ENCODE data around the gene TBRG4.

Gene TBRG4

DNA sequence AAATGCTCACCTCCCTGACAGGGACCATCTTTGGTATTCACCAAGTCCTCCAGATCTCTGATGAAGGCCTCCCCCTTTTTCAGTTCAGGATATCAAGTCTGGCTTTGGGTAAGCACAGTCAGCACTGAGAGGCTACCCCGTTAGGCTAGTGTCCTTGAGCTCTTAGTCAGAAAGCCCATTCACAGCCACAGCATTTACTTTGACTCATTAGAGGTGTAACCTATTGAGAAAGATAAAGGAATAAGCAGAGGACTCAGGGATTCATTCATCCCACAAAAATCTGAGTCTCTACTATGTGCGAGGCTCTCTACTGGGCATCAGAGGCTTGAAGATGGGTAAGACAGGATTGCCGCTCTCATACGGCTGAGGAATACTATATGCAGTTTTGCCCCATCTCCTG lies 32.1 kb upstream of the TBRG4 start:
- no peak for DNase-seq (ENCODE audit: low read depth)

GRCh38 chr7:45140827-45141226 lies 29.3 kb upstream of the TBRG4 start:
- DNase-seq (ENCODE audit: low read depth), result no peak

GRCh38 chr7:45138433-45139267 lies 27.2 kb upstream of the TBRG4 start:
- no peak for DNase-seq (ENCODE audit: low read depth)

DNA sequence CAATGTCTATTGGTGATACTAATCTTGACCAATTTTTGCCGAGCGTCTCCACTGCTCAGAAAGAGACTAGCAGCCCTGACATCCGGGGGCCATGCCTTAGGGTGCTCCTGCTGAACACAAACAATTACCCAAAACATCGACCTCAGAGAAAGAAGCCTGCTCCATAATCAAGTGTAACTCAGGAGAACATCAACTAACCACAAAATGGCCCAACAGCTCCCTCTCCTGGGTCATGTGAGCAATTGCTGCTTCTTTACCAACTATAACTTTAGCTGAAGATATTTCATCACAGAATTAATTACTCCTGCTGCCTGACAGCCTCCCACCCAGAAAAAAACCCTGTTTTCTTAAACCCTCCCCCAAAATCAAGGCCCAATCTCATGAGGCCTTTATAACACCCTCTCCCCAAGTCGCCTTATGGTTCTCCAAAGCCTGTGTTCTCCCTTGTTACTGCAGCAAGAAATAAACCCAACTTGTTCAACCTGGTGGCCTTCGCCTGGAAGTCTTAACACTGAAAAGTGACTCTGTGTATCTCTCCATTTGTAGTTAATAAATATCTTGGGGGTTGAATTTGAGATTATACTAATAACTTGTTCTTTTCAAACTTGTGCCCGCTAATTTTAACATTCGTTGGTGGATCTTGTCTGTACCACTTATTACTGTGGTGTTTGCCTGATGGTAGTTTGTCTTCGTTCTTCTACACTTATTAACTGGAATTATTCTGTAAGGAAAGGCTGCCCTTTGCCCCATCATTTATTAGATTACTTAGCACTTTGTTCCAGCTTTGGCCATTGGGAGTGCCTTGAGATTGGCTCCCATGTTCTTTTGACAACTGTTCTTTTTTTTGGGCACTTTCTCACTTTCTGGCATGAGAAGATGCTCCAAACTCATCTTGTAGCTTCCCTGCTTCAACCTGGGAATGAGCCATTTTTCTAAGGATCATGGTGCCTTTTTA lies 24.9 kb upstream of the TBRG4 start:
- DNase-seq (ENCODE audit: low read depth), result peak; percentile 12

DNA sequence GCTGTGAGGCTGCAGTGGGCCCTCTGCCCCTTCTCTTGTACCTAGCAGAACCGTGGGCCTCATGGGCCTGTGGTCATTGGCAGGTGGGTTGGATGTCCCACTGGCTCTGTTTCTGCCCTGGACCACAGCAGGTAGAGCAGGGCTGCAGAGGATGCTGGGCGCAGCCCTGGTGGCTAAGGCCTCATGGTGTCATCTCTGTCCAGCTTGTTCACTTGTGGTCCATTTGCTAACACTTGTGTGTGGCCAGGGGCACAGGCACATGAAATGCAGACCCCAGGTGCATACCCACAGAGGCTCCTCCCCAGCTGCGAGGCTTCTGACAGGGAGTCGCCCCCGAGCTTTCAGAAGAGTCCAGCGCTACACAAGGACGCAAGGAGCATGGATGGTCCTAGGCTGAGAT lies 22.4 kb upstream of the TBRG4 start:
- DNase-seq (ENCODE audit: low read depth), result no peak

DNA sequence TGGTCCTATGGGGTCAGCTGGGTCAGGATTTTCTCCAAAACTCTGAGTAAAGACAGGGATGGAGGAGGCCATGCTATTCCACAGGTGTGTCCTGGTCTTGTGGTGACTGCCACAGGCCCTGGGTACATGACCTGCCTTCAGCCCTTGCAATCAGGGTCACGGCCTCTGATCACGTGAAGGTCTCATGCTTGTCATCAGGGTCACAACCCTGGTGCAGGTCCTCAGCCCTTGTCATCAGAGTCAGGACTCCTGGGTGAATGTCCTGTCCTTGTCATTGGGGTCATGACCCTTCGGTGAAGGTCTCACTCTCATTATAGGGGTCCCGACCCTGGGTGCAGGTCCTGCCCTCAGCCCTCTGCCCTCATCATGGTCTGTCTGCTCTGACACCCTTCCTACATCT lies 21.9 kb upstream of the TBRG4 start:
- no peak for DNase-seq (ENCODE audit: low read depth)

GRCh38 chr7:45132708-45133320 lies 21.3 kb upstream of the TBRG4 start:
- no peak for DNase-seq (ENCODE audit: low read depth)

DNA sequence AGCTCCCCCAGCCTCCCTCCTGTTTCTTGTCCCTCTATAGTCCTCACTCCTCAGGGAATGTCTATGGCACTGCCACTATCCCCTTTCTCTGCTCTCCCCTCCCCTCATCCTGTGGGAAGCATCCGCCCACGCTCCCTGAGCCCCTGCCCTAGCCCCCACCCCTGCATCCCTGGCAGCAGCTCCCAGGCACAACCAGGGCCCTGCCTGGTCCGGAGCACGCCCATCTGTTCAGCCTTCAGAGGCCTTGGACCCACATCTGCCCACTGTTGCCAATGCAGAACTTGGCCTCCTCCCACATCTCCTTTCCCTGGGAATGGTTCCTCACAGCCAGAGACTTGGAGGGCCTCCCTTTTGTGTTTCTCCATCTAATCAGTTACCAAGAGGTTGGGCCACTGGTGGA lies 20.4 kb upstream of the TBRG4 start:
- DNase-seq (ENCODE audit: low read depth), result no peak

- no peak for DNase-seq (ENCODE audit: low read depth)
These were observed 19.4 kb upstream of the TBRG4 start for GRCh38 chr7:45130910-45131309.

DNA sequence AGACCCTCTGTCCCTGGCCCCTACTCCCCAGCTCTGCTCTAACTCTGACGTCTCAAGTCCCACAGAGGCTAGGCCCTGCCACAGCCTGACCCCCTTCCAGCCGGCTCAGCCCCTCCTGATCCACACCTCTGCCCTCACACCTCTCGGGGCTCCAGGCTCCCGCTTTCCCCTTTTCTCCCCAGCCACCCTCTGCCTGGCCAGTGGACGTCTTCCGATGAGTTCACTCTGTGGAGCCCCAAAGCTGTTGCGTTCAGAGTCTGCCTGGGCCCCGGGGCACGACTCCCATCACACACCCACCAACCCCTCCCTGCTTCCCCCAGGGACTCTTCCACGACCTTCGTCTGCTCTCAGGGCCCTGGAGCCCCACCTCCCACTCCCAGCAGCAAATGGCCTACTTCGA lies 18.4 kb upstream of the TBRG4 start:
- no peak for DNase-seq (ENCODE audit: low read depth)

DNA sequence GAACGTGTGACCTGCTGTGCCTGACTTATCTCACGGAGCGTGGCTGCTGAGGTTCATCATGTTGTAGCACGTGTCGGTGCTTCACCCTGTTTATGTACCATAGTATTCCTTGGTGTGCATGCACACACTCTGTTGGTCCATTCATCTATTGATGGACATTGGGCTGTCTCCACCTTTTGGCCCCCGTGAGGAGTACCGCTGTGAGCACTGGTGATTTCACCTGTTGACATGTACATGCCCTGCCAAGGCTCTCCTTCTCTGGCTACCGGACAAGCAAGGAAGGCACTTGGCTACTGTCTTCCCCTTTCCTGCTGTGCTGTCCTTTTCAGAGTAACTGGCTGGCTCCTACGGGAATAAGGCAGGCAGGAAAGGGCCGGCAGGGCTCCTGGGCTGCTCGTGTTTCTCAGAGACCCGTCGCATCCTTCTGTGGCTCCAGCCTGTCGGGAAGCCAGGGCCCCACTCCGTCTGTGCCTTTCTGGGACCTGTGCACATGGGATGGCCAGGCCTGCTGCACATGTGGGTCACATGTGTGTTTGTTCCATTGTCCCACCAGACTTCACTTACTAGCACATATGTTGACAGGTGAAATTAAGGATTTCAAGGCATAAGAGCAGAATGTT lies 17.8 kb upstream of the TBRG4 start:
- DNase-seq (ENCODE audit: low read depth), result no peak

GRCh38 chr7:45126920-45127319 lies 15.4 kb upstream of the TBRG4 start:
- no peak for DNase-seq (ENCODE audit: low read depth)

DNA sequence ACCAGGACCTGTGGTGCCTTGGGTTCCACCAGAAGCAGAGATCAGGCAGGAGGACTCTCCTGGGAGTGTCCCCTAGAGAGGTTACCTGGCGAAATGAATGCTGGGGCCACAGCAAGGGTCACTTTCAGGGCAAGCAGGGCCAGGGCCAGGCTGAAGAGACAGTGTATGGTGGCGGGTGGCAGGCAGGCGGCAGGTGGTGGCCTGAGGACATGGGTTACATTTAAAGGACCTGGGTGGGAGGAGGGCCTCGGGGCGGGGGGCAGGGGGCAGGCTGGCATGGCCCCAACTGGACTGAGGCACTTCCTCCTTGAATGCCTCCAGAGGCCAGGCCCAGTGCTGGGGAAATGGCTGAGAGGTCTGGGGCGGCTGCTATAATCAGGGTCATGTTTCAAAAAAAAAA lies 14.7 kb upstream of the TBRG4 start:
- no peak for DNase-seq (ENCODE audit: low read depth)

DNA sequence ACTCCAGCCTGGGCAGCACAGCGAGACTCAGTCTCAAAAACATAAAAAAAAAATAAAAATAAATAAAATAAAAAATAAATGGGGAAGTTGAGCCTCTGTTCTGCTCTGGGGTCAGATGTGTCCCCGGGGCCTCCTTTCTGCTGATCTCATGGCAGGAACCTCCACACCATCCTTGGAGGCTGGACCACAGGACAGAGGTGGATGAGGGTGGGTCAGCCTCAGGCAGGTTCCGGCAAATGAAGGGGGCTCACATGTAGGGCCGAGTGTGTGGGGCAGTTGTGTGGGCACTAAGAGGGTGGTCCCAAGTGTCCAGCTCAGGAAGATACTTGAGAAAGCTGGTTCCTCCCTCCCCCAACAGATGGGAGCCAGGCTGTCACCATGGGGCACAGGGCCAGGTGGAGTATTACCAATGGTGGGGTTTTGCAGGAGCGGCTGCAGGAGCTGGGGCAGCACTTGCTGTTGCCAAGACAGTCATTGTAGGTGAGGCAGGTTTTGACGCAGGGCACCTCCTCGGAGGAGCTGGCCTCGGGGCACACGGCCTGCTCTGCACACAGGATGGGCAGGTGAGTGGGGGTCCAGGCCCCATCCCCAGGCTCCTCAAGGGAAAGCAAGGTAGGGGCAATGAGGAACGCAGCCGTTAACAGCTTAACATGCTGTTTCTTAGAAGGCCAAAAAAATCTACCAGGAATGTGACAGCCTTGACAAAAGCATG lies 13.9 kb upstream of the TBRG4 start:
- DNase-seq (ENCODE audit: low read depth), result no peak

DNA sequence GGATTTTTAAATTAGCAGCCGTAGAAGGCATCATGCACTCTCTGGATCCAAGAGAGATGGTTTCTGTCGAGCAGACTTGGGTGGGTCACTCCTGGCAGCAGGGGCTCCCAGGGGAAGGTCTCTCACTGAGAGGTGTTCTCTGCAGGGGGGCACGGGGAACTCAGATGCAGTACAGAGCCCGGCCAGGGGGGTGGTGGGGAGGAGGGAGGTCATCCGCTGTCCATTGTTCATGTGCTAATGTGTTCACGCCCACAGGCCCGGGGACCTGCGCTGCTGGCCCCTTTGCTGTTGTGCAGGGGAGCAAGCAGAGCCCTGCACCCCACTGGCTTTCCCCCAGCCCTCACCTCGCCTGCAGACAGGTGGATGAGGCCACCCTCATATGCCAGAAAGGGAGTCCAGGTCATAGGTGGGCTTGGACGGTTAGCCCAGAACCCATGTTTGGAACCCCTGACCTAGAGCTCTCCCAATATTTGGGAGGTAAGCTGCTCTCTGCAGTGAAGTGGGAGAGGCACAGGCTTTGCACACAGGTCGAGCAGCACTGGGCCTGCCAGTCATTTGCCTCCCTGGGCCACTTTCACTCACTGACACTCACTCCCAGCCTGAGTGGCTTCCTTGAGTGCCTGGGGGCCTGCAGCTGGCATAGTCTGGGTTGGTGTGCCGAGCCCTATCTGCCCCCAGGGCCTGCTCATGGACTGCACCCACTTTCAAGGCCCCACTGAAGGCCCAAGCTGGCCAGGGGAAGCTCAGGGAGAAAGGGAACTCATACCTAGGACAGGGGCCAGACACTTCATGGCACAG lies 12.6 kb upstream of the TBRG4 start:
- no peak for DNase-seq (ENCODE audit: low read depth)

DNA sequence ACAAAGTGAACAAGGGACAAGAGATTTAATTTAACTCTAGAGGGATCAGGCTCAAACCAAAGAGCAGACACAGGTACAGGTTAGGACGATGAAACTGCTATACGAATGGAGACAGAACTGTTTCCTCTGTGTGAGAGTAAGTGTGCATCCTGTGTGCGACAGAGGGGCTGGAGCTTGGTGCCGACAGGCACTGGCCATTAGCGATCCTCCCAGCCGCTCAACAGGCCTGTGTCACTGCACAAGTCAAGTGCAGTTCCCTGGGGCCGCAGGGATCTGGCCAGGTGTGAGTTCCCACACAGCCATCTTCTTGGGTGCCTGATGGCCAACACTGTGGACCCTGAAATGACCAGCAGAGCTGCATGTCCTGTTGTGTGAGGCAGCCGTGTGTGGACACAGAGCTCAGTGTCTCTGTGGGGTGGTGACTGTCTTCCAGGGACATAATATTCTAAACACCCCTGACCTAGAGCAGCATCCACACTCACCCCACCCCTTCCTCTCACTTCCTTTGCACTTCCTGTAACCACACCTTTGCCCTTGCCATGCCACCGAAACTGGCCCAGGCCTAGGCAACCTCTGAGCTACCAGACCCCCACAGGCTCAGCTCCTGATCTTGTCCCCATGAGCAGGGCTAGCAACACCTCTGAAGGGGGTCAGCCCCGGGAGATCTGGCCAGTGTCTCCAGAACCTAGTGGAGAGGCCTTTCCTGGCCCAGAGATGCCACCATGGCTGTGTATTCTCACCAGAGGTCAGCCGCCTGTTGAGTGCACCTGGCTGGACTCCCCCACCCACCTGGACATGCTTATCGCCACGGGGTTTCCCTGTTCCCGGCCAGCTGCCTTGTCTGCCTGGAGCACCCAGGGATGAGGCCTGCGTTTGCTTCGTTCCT lies 11.7 kb upstream of the TBRG4 start:
- DNase-seq (ENCODE audit: low read depth), result no peak

DNA sequence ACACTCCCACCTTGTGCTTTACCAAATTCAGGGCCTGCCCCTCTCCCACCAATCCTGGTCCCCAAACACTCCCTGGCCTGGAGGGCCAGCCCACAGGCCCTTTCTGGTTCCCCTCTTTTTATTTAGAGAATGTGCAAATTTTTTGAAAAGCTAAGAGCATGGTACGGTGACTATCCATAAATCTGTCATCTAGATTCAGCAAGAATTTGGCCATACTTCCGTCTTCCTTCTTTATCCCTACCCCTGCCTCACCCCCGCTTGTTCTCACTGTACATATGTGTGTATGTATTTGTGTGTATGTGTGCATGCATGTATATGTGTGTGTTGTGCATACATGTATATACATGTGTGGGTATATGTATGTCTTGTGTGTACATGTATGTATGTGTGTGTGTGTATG lies 8.1 kb upstream of the TBRG4 start:
- DNase-seq (ENCODE audit: low read depth), result no peak

DNA sequence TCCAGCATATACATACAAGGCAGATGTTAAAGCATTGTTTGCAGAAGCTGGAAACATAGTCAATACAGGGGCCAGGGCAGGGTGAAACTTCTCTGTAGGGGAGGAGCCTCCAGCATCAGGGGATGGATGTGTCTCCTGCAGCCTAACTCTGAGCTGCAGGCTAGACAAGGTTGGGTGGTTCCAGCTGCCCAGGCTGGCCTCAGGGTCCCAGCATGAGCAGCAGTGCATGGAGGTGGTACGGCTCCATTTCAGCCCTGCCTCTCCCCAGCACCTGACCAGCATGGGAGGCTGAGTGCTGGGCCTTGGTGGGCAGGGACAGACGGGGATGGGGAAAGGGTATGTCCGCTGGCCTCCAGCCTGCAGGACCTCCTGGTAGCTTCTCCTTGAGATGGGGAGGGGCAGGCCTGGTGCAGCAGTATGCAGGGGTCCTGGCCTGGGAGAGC lies 7.4 kb upstream of the TBRG4 start:
- DNase-seq (ENCODE audit: low read depth), result no peak

GRCh38 chr7:45118292-45118691 lies 6.8 kb upstream of the TBRG4 start:
- no peak for DNase-seq (ENCODE audit: low read depth)

GRCh38 chr7:45117582-45117981 lies 6.1 kb upstream of the TBRG4 start:
- DNase-seq (ENCODE audit: low read depth), result no peak
